NCI-H2196 treated with DMSO at 0.1 percent for 48 hours (cell line): Measurements from ENCODE around the gene POMT1.

Experiments
- DNase-seq: peaks from one replicate; lab custom pipeline; 2025; ENCODE audit not compliant: unreplicated experiment; lab: John Stamatoyannopoulos, UW

The POMT1 gene

DNA sequence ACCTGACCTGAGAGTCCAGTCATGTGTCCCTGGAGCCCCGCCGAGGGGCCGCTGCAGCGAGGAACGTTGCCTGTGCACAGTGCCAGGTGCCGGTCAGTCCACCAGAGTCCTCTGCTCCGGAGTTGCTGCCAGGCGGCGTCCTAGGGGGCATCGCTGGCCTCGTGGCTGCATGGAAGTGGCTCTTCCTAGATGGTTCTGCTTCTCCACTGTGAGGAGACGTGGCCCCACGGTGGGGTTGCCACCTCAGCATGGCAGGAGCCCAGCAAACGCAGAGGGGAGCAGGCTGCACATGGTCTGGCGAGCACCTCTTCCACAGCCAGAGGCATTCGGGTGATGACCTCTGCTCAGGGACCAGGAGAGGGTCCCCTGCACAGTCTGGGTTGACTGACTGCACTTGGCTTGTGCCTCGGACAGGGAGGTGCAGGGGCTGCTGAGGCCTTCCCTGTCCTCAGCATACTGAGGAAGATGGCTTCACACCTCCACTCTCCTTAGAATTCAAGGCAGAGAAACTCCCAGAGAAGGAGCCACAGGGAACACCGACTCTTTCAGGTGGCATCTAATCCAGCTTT, 25.9 kb upstream of the POMT1 start:
- DNase-seq = no peak

- no peak for DNase-seq
Observed at GRCh38 chr9:131477367-131477766, 25.4 kb upstream of the POMT1 start.

GRCh38 chr9:131477816-131478419, 24.8 kb upstream of the POMT1 start:
- DNase-seq = no peak

GRCh38 chr9:131478421-131478868, 24.3 kb upstream of the POMT1 start:
- peak; percentile 10 for DNase-seq

DNA sequence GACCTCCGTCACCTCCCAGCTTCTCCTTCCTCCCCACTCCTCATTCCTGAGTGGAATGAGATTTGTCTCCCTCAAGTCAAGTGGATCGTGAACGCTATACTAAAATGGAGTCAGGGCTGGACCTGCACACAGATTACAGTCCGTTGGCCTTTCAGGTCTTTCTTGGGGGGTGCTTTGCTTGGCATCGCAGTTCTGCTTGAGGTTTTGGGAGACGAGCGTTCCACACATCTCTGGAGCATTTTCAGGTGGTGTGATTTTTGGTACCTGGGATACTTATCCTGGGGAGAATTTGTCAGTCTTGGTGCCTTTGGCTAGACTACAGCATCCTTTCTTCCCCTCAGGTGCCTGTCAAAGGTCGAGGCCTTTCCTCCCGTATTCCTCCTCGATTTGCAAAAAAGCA, 23.8 kb upstream of the POMT1 start:
- no peak for DNase-seq

GRCh38 chr9:131480258-131480657, 22.5 kb upstream of the POMT1 start:
- no peak for DNase-seq

DNA sequence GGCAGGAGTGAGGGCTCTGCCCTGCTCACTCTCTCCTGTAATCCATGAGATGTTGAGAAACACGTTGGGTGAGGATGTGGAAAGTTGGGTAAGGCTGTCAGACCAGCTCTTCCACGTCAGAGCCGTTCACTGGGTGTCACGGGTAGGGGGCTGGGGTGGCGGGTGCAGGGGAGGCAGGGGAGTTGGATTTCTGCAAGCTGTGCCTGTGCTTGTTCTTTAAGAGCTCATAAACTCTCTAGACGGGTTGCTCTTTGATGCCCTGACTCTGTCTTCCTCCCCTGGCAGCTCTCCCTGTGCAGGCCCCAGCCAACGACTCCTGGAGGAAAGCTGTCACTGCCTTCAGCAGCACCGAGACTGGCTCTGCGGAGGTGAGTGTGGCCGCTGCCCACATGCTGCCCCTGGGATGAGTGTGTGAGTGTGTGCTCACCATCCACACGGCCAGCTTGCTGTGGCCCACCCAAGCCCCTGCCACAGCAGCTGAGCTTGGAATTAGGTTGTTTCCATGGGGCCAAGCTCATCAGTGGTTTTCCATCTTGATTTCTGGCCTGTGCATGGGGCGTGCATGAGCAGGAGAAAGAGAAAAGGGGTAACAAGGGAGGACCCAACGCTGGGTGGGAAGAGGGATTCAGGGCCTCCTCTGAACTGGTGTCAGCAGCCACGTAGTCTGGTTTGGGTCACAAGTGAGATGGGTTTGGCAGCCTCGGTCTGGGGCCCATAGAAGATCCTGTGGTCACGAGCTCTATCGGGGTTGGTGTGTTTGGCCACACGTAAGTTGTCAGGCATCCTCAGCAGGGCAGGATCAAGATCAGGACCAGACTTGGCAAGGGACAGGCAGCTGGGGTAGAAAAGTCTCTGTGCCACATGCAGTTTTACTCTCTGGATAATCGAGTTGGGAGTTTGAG, 21.0 kb upstream of the POMT1 start:
- no peak for DNase-seq

DNA sequence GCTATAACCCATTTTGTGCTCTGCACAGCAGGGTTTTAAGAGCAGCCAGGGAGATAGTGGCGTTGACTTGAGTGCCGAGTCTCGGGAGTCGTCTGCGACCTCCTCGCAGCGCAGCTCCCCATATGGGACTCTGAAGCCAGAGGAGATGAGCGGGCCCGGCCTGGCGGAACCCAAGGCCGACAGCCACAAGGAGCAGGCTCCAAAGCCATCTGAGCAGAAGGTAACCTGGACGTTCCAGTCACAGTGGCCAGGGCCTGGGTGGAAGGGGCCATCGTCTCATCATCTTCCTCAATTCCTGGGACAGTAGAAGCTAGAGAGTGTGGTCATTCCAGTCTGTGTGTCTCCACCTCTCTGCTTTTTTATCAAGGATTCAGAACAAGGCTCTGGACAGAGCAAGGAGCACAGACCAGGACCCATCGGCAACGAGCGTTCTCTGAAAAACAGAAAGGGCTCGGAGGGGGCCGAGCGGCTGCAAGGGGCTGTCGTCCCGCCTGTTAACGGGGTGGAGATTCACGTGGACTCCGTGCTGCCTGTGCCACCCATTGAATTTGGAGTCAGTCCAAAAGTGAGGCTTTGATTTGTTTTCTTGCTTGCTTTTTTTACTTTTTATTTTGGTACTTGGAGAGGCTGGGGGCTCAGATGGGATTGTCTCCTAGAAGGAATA, 20.2 kb upstream of the POMT1 start:
- DNase-seq = no peak

DNA sequence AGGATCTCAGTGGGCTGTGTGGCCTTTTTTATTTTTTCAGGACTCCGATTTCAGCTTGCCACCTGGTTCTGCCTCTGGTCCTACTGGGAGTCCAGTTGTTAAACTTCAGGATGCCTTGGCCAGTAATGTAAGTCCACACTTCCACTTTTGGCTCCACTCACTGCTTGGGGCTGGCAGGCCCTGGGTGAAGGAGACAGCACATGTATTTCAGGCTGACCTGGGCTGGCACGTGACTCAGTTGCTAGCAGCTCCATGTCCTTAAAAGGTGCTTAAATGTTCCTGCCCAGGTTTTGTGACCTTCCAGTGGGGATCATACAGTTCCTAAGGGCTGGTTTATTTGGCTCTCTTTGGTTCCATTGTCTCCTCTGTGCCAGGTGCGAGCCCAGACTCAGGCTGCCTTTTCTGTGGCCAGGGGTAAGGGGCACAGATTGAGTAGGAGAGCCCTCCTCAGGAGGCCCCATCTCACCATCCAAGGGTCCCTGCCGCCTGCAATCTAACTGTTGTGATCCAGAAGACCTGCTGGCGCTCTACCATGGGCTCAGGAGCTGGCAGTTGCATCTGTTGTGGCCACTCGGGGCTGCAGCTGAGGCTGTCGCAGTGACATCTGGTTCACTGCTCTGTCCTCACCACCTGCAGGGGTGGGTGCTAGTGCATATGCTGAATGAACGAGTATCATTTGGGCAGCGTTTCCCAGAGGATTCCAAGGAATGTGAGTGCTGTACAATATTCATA, 19.2 kb upstream of the POMT1 start:
- no peak for DNase-seq

DNA sequence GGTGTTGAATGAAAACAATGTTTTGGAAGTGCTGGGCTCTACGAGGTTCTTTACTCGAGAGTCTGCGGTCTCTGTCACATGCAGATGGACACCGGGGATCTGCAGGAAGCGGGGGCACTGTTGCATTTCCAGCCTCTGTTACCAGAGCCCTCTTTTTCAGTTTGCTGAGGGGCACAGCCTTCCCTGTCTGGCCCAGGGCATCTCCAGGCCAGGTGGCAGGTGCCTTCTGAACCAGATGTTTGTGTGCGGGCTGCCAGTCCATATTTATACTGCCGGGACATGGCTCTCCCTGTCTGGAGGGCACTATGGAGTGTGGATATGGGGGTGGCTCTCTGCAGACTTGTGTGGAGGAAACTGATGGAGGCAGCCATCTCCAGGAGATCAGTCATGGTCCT, 18.7 kb upstream of the POMT1 start:
- DNase-seq = no peak

DNA sequence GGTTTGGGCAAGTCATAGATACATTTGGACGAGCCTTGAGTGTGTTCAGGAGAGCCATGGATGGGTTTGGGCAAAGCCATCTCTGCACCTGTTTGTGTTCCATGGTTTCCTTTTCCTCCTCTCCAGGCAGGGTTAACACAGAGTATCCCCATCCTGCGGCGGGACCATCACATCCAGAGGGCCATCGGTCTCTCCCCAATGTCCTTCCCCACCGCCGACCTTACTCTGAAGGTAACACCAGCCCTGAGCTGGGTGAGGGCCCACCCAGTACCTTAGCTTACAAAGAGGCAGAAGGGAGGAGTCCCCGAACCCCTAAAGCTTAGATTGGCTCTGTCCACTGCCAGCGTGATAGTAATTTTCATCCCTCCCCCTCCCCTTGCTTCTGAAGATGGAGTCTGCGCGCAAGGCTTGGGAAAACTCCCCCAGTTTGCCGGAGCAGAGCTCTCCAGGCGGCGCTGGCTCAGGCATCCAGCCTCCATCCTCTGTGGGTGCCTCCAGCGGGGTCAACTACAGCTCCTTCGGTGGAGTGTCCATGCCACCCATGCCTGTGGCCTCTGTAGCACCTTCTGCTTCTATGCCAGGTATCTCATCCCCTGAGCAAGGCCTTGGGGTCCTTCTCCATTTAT, 18.0 kb upstream of the POMT1 start:
- DNase-seq = no peak

GRCh38 chr9:131485206-131485605, 17.5 kb upstream of the POMT1 start:
- DNase-seq = no peak

DNA sequence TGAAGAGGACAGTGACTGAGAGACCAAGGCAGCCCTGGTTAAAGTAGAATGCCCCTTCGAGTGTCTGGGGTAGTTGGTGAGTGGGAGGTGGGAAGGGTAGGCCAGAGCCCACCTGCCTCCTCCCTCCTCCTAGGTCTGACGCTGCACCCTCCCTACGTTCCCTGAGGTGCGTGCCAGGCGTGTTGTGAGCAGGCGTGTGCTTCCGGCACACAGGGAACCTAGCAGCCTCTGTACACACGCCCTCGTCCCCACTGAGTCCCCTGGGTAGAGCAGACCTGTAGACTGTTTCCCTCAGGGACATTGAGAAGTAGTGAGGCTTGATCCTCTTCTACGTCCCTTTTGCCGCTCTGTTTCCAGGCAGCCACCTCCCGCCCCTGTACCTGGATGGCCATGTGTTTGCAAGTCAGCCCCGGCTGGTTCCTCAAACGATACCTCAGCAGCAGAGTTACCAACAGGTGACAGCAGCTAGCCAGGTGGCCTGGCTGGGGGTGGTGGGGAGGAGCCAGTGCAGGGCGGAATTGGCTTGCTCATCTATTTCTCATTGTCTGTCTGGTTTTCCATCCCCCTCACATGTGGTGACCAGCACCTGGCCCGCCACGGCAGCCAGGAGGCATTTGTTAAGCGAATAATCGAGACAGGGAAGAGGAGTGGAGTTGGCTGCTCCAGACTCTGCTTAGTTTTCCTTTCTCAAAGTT, 16.8 kb upstream of the POMT1 start:
- DNase-seq = peak; percentile 53

DNA sequence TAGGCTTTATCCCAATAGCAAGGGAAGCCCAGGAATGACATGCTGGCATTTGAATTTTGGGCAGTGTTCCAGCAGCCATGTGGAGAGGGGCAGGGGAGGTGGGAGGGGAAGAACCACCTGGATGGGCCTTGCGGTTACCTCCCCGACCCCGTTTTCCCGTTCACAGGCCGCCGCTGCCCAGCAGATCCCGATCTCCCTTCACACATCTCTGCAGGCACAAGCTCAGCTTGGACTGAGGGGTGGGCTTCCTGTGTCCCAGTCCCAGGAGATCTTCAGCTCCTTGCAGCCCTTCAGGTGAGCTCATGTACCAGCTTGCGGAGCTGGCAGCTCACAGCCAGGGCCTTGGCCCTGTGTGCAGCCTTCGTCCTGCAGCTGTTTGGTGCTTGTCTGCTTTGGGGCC, 15.7 kb upstream of the POMT1 start:
- DNase-seq = no peak

DNA sequence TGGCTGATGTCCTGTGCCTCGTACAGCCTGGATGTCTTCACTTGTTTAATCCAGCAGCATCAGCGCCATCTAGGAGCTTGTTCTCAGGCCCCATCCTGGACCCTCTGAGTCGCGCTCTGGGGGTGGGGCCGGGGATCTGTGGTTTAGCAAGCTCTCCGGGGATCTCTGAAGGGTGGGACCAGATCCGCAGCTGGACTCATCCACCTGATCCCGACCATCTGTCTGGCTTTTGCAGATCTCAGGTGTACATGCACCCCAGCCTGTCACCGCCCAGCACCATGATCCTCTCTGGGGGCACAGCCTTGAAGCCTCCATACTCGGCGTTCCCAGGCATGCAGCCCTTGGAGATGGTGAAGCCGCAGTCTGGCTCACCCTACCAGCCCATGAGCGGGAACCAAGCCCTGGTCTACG, 15.1 kb upstream of the POMT1 start:
- no peak for DNase-seq

GRCh38 chr9:131490514-131490913, 12.2 kb upstream of the POMT1 start:
- DNase-seq = no peak

- DNase-seq = no peak
Observed at GRCh38 chr9:131491001-131491710, 11.6 kb upstream of the POMT1 start.

GRCh38 chr9:131492070-131492469, 10.6 kb upstream of the POMT1 start:
- DNase-seq = no peak

DNA sequence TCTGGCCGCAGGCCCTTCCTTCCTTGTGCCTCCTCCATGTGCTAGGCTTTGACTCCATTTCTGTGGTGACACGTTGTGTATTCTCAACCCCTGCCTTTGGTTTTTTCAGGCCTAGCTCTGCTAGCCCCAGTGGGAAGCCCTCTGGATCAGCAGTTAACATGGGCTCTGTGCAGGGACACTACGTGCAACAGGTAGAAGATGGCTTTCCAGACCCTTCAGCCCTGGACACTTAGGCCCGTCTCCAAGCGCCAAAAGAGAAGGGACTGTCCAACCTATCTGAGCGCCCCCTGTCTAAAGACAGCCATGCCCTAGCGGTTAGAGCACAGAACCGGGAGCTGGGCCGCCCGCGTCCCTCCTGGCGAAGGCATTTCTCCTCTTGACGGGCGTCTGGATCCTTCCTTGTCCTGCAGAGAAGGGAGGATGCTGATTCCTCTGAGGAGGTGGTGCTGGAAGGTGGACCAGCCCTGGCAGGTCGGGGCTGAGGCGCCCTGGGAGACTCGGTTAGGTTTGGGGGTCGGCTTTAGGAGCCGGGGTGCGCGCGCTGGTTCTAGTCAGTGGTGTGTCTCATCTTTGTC, 8.3 kb upstream of the POMT1 start:
- no peak for DNase-seq
